Measurements from ENCODE around the gene MSANTD7. TPM values are rescaled to one million over a fixed set of nuclear protein-coding genes. Genes with fewer than 3 reads are reported as not detected.

Gene MSANTD7
- total RNA-seq, 1 donor from 2014 or later, result 18.8 TPM

GRCh38 chr10:14822879-14823755 is 15.0 kb upstream of the MSANTD7 start:
- Mint-ChIP-seq H3K27ac (no peak overlapping the region), H3K36me3 (no peaks in the 10 kb centered on the region), H3K4me1 (peaks cover 10% of the 10 kb centered on the region), H3K4me3 (no peak overlapping the region), H3K9me3 (no peaks in the 10 kb centered on the region), H3K27me3 (ENCODE audit: insufficient read depth, low read depth) (no peaks in the 10 kb centered on the region)
- H3K4me1 ChIP-seq, result no peaks in the 10 kb centered on the region
- H3K79me2 ChIP-seq (ENCODE audit: low read depth), result no peaks in the 10 kb centered on the region
- DNase-seq (ENCODE audit: low spot score), result peak; percentile 61
- no peaks in the 10 kb centered on the region for H3K9me3 ChIP-seq (ENCODE audit: low read depth)
- no peak overlapping the region for H2AFZ ChIP-seq (replicated peaks)
- H3K9ac ChIP-seq, result no peak overlapping the region
- H4K20me1 ChIP-seq (ENCODE audit: low read depth), result no peaks in the 10 kb centered on the region
- H3K4me3 ChIP-seq, result no peak overlapping the region
- no peaks in the 10 kb centered on the region for H3F3A ChIP-seq (ENCODE audit: low read depth)
- H3K27me3 ChIP-seq, result no peaks in the 10 kb centered on the region
- no peak for TF ChIP-seq EZH2phosphoT487 (IDR thresholded peaks at IDR 0.05)
- TF ChIP-seq CTCF (IDR thresholded peaks at IDR 0.05), result peak; percentile 72
- TF ChIP-seq EZH2 (IDR thresholded peaks at IDR 0.05), result no peak
- H3K4me2 ChIP-seq, result no peak overlapping the region
- H3K27ac ChIP-seq, result no peak overlapping the region
- no peaks in the 10 kb centered on the region for H3K36me3 ChIP-seq

DNA sequence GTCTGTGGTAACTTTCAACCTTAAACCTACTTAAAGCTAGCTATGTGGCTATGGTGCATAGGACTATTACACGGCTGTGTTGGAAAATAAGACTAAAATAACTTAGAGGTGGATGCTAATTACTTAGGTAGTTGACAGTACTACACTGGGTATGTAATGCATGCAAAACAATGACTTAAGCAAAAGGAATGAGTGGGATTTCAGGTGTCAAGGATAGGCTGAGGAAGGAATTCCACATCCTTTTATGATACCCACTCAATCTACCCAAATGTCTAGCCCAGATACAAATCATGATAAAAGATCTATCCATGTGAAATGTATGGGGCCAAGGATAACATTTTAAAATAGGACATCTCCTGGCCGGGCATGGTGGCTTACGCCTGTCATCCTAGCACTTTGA is 14.1 kb upstream of the MSANTD7 start:
- Mint-ChIP-seq H3K36me3 (no peaks in the 10 kb centered on the region), H3K27me3 (ENCODE audit: insufficient read depth, low read depth) (peaks cover 3% of the 10 kb centered on the region), H3K27ac (no peak overlapping the region), H3K9me3 (no peaks in the 10 kb centered on the region), H3K4me3 (no peak overlapping the region), H3K4me1 (peaks cover 10% of the 10 kb centered on the region)
- H3K36me3 ChIP-seq, result no peaks in the 10 kb centered on the region
- no peaks in the 10 kb centered on the region for H3F3A ChIP-seq (ENCODE audit: low read depth)
- no peak for DNase-seq (ENCODE audit: low spot score)
- H3K4me1 ChIP-seq, result no peaks in the 10 kb centered on the region
- H4K20me1 ChIP-seq (ENCODE audit: low read depth), result no peaks in the 10 kb centered on the region
- no peak overlapping the region for H3K9ac ChIP-seq
- H3K9me3 ChIP-seq (ENCODE audit: low read depth), result no peaks in the 10 kb centered on the region
- H3K79me2 ChIP-seq (ENCODE audit: low read depth), result no peaks in the 10 kb centered on the region
- H3K27me3 ChIP-seq, result no peaks in the 10 kb centered on the region
- no peak overlapping the region for H3K27ac ChIP-seq
- H2AFZ ChIP-seq (replicated peaks), result no peak overlapping the region
- no peak overlapping the region for H3K4me3 ChIP-seq
- TF ChIP-seq EZH2 (IDR thresholded peaks at IDR 0.05), result no peak
- no peak for TF ChIP-seq CTCF (IDR thresholded peaks at IDR 0.05)
- no peak for TF ChIP-seq EZH2phosphoT487 (IDR thresholded peaks at IDR 0.05)
- no peak overlapping the region for H3K4me2 ChIP-seq

DNA sequence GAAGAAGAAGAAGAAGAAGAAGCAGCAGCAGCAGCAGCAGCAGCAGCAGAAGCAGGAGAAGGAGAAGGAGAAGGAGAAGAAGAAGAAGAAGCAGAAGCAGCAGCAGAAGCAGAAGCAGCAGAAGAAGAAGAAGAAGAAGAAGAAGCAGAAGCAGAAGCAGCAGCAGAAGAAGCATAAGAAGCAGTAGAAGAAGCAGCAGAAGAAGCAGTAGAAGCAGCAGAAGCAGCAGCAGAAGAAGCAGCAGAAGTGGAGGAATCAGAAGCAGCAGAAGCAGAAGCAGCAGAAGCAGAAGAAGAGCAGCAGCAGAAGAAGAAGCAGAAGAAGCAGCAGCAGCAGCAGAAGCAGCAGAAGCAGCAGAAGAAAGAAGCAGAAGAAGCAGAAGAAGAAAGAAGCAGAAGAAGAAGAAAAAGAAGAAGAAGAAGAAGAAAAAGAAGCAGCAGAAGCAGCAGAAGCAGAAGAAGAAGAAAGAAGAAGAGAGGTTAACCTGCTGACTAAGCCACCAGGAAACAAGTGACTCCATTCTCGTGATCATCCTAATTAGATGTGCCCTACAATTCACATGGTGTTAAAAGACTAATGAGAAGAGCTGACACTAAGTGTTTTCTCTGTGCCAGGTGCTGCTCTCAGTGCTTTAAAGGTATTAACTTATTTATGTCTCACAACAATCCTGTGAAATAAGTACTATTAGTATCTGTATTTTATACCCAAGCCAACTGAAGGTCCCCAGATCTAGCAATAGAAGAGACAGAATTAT is 11.9 kb upstream of the MSANTD7 start:
- no peaks in the 10 kb centered on the region for H3F3A ChIP-seq (ENCODE audit: low read depth)
- no peaks in the 10 kb centered on the region for H3K4me1 ChIP-seq
- no peak for TF ChIP-seq EZH2 (IDR thresholded peaks at IDR 0.05)
- TF ChIP-seq EZH2phosphoT487 (IDR thresholded peaks at IDR 0.05), result no peak
- TF ChIP-seq CTCF (IDR thresholded peaks at IDR 0.05), result no peak
- H3K9me3 Mint-ChIP-seq, result no peaks in the 10 kb centered on the region
- peaks cover 3% of the 10 kb centered on the region for H3K27me3 Mint-ChIP-seq (ENCODE audit: insufficient read depth, low read depth)
- H3K9me3 ChIP-seq (ENCODE audit: low read depth), result no peaks in the 10 kb centered on the region
- H3K36me3 Mint-ChIP-seq, result no peaks in the 10 kb centered on the region
- no peak overlapping the region for H3K27ac Mint-ChIP-seq
- H3K9ac ChIP-seq, result no peak overlapping the region
- no peak overlapping the region for H3K4me3 ChIP-seq
- no peaks in the 10 kb centered on the region for H4K20me1 ChIP-seq (ENCODE audit: low read depth)
- no peak overlapping the region for H2AFZ ChIP-seq (replicated peaks)
- no peak overlapping the region for H3K4me3 Mint-ChIP-seq
- no peaks in the 10 kb centered on the region for H3K36me3 ChIP-seq
- no peak overlapping the region for H3K4me2 ChIP-seq
- no peak for DNase-seq (ENCODE audit: low spot score)
- no peaks in the 10 kb centered on the region for H3K27me3 ChIP-seq
- H3K27ac ChIP-seq, result no peak overlapping the region
- no peaks in the 10 kb centered on the region for H3K79me2 ChIP-seq (ENCODE audit: low read depth)
- peaks cover 4% of the 10 kb centered on the region for H3K4me1 Mint-ChIP-seq
